EL (cell line): Measurements from ENCODE around the gene CCDC122.

Experiments used
- DNase-seq: peaks from one replicate; pipeline ENCODE4 v3.0.0-alpha.2; 2016

Gene CCDC122

DNA sequence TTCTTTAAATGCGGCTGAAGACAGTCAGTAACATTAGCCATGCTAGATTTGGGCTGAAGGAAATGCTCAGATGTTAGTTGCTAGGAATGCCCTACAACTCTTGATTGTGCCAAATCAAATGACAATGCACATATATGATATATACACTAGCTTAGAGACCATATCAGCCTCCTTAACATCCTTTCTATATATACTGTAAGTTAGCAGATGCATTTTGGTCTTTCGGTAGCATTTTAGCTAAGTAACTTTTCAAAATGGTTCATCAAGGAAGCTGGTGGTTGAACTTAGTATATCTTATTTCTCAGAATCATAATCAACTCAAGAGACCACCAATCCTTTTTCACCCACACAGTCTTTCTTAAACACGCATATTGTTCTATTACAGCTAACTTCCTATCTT is 78.7 kb downstream of the CCDC122 start:
- no peak for DNase-seq

DNA sequence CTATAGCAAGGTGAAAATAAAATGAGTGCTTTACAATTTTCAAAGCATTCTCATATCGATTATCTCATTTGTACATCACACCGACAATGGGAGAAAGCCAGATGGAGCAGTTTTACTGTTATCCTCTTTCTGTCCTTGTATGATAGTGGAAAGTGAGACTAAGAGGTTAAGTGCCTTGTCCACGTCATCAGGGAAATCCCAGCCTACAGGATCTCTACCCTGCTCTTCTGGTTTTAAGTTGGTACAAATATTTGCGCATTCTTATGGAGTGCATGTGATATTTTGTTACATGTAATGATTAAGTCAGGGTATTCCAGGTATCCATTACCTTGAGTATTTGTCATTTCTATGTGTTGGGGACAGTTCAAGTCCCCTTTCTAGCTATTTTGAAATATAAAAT is 80.3 kb downstream of the CCDC122 start:
- no peak for DNase-seq

DNA sequence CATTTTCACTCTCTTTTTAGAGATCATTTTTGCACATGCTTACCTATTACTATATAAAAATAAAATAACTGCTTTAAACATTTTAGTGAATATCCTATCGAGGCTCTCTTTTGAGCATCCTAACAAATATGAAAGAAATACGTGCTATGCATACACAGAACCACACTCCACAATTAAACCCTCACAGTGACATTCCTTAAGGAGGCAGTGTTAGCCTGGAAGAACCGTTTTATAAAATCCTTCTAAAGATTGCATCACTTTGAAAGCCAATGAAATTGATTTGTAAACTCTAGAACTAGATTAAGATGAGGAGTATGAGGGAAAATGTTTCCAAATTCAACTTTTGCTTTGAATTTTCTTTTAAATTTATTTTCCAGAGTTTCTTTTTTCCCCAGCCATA is 81.7 kb downstream of the CCDC122 start:
- no peak for DNase-seq

DNA sequence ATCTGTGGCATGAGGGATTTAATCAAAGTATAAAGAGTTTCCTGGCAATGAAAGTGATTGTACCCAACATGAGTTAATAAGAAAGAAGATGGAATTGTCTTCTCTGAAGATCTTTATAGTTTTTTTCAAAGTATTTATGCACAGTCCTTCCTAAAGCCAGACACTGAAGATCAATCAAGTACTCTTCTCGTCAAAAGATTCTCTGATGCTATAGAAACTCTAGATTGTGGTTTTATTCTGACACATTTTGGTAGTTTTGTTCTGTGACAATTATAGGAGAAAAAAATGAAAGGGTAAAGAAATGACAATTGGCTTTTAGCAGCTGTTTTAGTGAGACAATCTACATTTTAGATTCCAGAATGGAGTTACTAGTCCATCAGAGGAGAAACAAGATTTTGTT is 82.4 kb downstream of the CCDC122 start:
- no peak for DNase-seq

DNA sequence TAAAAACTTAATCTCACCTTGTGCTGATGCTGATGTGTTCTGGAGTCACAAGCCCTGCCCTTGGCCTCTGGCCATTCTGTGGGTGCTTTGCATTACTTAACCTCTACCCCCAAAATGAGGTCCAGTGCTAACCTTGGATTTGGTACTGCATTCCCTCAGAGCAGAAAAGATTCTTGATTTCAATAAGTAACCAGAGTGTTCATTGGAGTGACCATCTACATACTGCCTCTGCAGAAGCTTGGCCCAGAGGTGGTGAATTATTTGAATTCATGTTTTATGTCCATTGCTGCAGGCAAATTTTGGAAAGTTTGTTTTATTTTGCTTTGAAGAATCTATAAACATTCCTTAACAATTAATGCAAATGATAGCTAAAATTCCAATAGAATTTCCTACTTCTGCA is 85.1 kb downstream of the CCDC122 start:
- no peak for DNase-seq

DNA sequence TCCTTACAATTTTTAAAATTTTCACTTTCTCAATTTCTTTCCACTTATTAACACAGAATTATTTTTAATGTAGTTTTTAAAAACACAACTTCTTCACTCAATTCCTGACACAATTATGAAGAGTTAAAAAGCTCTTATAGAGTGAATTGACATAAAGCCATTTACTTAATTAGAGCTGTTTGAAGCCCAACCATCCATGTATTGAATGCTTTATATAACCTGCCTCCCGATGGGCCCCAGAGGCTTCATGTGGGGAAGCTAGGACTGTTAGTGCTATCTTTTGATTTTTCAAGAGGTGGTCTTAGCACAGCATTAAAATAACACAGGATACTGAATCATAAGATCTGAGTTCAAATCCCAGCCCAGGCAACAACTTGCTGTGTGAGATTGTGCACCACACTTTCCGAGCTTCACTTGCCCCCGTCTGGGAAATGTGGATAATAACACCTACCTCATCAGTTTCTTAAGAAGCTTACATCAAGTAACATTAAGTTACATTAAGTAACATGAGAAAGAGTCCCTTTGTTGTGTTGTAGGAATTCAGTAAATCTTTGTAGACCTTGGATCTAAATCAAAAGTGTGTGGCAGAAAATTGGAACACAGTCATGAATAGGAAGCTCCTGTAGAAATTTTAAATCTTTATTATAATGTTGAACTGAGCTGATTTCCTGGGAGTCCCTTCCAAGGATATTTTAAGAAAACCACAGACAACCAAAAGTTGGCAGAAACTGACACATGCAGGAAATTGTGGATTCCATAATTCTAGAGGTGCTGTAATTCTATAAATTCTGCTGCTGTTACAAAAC is 87.3 kb downstream of the CCDC122 start:
- peak; percentile 18 for DNase-seq

DNA sequence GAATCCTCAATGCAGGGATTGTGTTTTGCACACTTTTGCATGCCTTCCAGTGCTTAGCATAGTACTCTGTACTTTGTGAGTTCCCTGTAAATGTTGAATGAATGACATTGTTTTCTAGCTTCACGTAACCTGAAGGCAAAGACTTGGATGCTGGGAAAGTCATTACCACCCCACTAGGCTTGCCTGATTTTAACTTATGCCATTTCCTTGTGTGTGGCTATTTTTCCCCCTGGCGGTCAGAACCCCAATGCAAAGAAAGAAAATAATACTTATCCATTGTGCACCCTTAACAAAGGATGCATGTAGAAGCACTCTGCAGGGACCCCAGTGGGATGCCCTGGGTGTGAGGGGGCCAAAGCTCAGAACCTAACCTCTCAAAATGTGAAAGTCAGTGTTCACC is 91.5 kb downstream of the CCDC122 start:
- peak; percentile 52 for DNase-seq

DNA sequence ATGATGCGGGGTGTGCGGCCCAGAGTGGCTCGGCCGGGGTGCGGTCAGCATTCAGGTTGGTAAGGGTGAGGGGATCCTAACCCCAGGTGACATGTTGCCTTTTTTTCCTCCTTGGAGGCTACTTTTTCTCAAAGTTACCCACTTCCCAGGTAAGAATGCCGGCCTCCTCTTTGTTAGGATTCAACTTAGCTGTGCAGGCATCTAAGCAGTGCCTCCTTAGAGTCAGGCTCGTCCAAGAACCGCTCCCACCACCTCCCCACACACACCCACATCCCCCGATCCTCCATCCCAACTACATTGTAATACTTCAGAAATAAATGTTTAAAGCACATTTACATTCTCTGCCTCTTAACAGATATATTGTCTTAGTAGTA is 92.0 kb downstream of the CCDC122 start:
- no peak for DNase-seq

DNA sequence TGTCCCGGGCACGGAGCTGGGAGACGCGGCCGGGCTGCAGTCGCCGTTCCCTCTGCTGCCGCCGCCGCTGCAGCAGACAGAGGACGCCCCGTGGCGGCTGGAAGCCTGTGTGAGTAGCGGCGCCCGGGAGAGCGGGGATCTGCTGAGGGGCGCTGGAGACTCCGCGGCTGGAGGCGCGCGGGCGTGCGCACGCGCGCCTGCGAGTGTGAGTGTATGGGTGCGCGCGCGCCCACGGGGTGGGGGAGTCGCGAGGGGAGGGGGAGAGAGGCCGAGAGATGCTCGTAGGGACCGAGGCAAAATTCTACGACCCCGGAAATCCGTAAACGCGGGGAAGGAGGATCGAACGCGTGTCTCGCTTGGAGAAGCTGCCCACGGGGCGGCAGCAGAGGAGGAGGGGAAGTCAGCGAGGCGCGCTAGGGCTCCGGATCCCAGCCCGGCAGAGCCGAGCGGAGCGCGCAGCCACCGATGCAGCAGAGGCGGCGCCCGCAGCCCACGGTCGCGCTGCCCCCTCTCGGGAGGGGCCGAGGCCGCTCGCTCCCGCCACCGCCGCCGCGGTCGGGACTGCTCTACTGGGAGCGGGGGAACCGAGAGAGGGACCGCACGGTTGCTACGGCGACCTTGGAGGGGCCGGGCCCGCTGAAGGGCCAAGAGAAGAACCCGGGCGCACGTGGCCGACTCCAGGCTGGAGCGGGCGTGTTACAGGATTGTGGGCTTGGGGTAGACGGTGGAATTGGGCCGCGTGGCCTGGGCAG is 92.6 kb downstream of the CCDC122 start, which contains the start of gene ENOX1:
Gene ENOX1, minus strand, starts transcription at position 207 of the 752 bp plus-strand sequence.
- DNase-seq, result peak; percentile 82

DNA sequence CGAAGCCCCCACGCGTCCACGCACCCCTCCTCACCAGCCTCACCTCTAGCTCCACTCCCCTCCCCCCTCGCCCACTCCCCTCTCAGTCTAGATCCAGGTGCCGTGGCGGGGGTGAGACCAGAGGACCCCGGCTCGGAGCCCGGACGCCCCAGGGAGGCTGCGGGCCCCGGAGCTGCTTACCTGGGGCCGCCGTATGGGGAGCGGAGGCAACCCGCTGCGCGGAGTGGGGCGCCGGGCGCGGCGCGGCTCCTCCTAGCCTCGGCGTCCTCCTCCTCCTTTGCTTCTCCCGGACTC is 93.1 kb downstream of the CCDC122 start:
- DNase-seq, result no peak
